ENCODE data around the gene STK11IP. TPM values are rescaled to one million over a fixed set of nuclear protein-coding genes. Genes with fewer than 3 reads are reported as not detected.

The STK11IP gene
- polyA plus RNA-seq, 1 donor = 28.0 TPM

GRCh38 chr2:219563271-219563928, 34.3 kb upstream of the STK11IP start:
- H3K4me1 ChIP-seq (ENCODE audit: control insufficient read depth, insufficient read depth, low read length) = no peaks in the 10 kb centered on the region
- no peak overlapping the region for H3K27ac ChIP-seq (ENCODE audit: low read length)
- DNase-seq = no peak
- H3K27me3 ChIP-seq (ENCODE audit: control insufficient read depth, insufficient read depth, low read length) = no peaks in the 10 kb centered on the region
- H3K9me3 ChIP-seq (ENCODE audit: control insufficient read depth, low read depth, low read length) = no peaks in the 10 kb centered on the region
- no peak overlapping the region for H3K4me3 ChIP-seq (ENCODE audit: low read length)
- WGBS (ENCODE audit: insufficient coverage, low lambda C conversion rate) = no CpG with 5 or more reads among the region's 20 CpGs
- H3K36me3 ChIP-seq (ENCODE audit: control insufficient read depth, insufficient read depth, low read length) = peaks cover 46% of the 10 kb centered on the region

- H3K27me3 ChIP-seq (ENCODE audit: control insufficient read depth, insufficient read depth, low read length) = no peaks in the 10 kb centered on the region
- no peak overlapping the region for H3K4me3 ChIP-seq (ENCODE audit: low read length)
- DNase-seq = peak in 1 of 2 donors; percentile 52
- no peak overlapping the region for H3K27ac ChIP-seq (ENCODE audit: low read length)
- no CpG with 5 or more reads among the region's 21 CpGs for WGBS (ENCODE audit: insufficient coverage, low lambda C conversion rate)
- peaks cover 7% of the 10 kb centered on the region for H3K4me1 ChIP-seq (ENCODE audit: control insufficient read depth, insufficient read depth, low read length)
- H3K36me3 ChIP-seq (ENCODE audit: control insufficient read depth, insufficient read depth, low read length) = peaks cover 46% of the 10 kb centered on the region
- peaks cover 4% of the 10 kb centered on the region for H3K9me3 ChIP-seq (ENCODE audit: control insufficient read depth, low read depth, low read length)
These were observed 32.3 kb upstream of the STK11IP start for GRCh38 chr2:219565130-219566080.

- H3K4me1 ChIP-seq (ENCODE audit: control insufficient read depth, insufficient read depth, low read length) = peaks cover 8% of the 10 kb centered on the region
- H3K9me3 ChIP-seq (ENCODE audit: control insufficient read depth, low read depth, low read length) = peaks cover 4% of the 10 kb centered on the region
- WGBS (ENCODE audit: insufficient coverage, low lambda C conversion rate) = no CpG with 5 or more reads among the region's 11 CpGs
- no peak for DNase-seq
- no peak overlapping the region for H3K27ac ChIP-seq (ENCODE audit: low read length)
- H3K27me3 ChIP-seq (ENCODE audit: control insufficient read depth, insufficient read depth, low read length) = no peaks in the 10 kb centered on the region
- no peak overlapping the region for H3K4me3 ChIP-seq (ENCODE audit: low read length)
- H3K36me3 ChIP-seq (ENCODE audit: control insufficient read depth, insufficient read depth, low read length) = peaks cover 46% of the 10 kb centered on the region
These were observed 31.0 kb upstream of the STK11IP start for GRCh38 chr2:219566640-219567039.

GRCh38 chr2:219567131-219567530, 30.5 kb upstream of the STK11IP start:
- Histone ChIP-seq H3K36me3 (ENCODE audit: control insufficient read depth, insufficient read depth, low read length) (peaks cover 46% of the 10 kb centered on the region), H3K4me1 (ENCODE audit: control insufficient read depth, insufficient read depth, low read length) (peaks cover 13% of the 10 kb centered on the region), H3K27me3 (ENCODE audit: control insufficient read depth, insufficient read depth, low read length) (no peaks in the 10 kb centered on the region), H3K4me3 (ENCODE audit: low read length) (no peak overlapping the region), H3K27ac (ENCODE audit: low read length) (no peak overlapping the region), H3K9me3 (ENCODE audit: control insufficient read depth, low read depth, low read length) (peaks cover 4% of the 10 kb centered on the region)
- no CpG with 5 or more reads among the region's 18 CpGs for WGBS (ENCODE audit: insufficient coverage, low lambda C conversion rate)
- no peak for DNase-seq

- DNase-seq = no peak
- no peak overlapping the region for H3K27ac ChIP-seq (ENCODE audit: low read length)
- WGBS (ENCODE audit: insufficient coverage, low lambda C conversion rate) = no CpG with 5 or more reads among the region's 35 CpGs
- peaks cover 39% of the 10 kb centered on the region for H3K36me3 ChIP-seq (ENCODE audit: control insufficient read depth, insufficient read depth, low read length)
- H3K9me3 ChIP-seq (ENCODE audit: control insufficient read depth, low read depth, low read length) = peaks cover 4% of the 10 kb centered on the region
- H3K4me1 ChIP-seq (ENCODE audit: control insufficient read depth, insufficient read depth, low read length) = peaks cover 18% of the 10 kb centered on the region
- no peaks in the 10 kb centered on the region for H3K27me3 ChIP-seq (ENCODE audit: control insufficient read depth, insufficient read depth, low read length)
- H3K4me3 ChIP-seq (ENCODE audit: low read length) = no peak overlapping the region
These were observed 29.8 kb upstream of the STK11IP start for GRCh38 chr2:219567791-219568361.

GRCh38 chr2:219569041-219569440, 28.6 kb upstream of the STK11IP start:
- Histone ChIP-seq H3K27ac (ENCODE audit: low read length) (no peak overlapping the region), H3K4me1 (ENCODE audit: control insufficient read depth, insufficient read depth, low read length) (peaks cover 18% of the 10 kb centered on the region), H3K4me3 (ENCODE audit: low read length) (no peak overlapping the region), H3K9me3 (ENCODE audit: control insufficient read depth, low read depth, low read length) (peaks cover 4% of the 10 kb centered on the region), H3K27me3 (ENCODE audit: control insufficient read depth, insufficient read depth, low read length) (no peaks in the 10 kb centered on the region), H3K36me3 (ENCODE audit: control insufficient read depth, insufficient read depth, low read length) (peaks cover 31% of the 10 kb centered on the region)
- no CpG with 5 or more reads among the region's 6 CpGs for WGBS (ENCODE audit: insufficient coverage, low lambda C conversion rate)
- DNase-seq = no peak

- Histone ChIP-seq H3K4me3 (ENCODE audit: low read length) (peak overlapping the region; percentile 40), H3K9me3 (ENCODE audit: control insufficient read depth, low read depth, low read length) (peaks cover 4% of the 10 kb centered on the region), H3K4me1 (ENCODE audit: control insufficient read depth, insufficient read depth, low read length) (peaks cover 18% of the 10 kb centered on the region), H3K27ac (ENCODE audit: low read length) (no peak overlapping the region), H3K36me3 (ENCODE audit: control insufficient read depth, insufficient read depth, low read length) (peaks cover 25% of the 10 kb centered on the region), H3K27me3 (ENCODE audit: control insufficient read depth, insufficient read depth, low read length) (no peaks in the 10 kb centered on the region)
- no peak for DNase-seq
- no CpG with 5 or more reads among the region's 6 CpGs for WGBS (ENCODE audit: insufficient coverage, low lambda C conversion rate)
These were observed 28.0 kb upstream of the STK11IP start for GRCh38 chr2:219569635-219570034.

- WGBS (ENCODE audit: insufficient coverage, low lambda C conversion rate) = no CpG with 5 or more reads among the region's 95 CpGs
- no peak overlapping the region for H3K27ac ChIP-seq (ENCODE audit: low read length)
These were observed 27.3 kb upstream of the STK11IP start for GRCh38 chr2:219570194-219570923.

GRCh38 chr2:219570924-219571310, 26.7 kb upstream of the STK11IP start:
- Histone ChIP-seq H3K4me1 (ENCODE audit: control insufficient read depth, insufficient read depth, low read length) (peaks cover 18% of the 10 kb centered on the region), H3K36me3 (ENCODE audit: control insufficient read depth, insufficient read depth, low read length) (peaks cover 20% of the 10 kb centered on the region), H3K9me3 (ENCODE audit: control insufficient read depth, low read depth, low read length) (peaks cover 4% of the 10 kb centered on the region), H3K4me3 (ENCODE audit: low read length) (peak overlapping the region; percentile 63), H3K27me3 (ENCODE audit: control insufficient read depth, insufficient read depth, low read length) (no peaks in the 10 kb centered on the region), H3K27ac (ENCODE audit: low read length) (peak overlapping the region; percentile 66)
- no peak for DNase-seq
- WGBS (ENCODE audit: insufficient coverage, low lambda C conversion rate) = no CpG with 5 or more reads among the region's 55 CpGs

More at GRCh38 chr2:219570194-219570923, 27.3 kb upstream of the STK11IP start:
- Histone ChIP-seq H3K36me3 (ENCODE audit: control insufficient read depth, insufficient read depth, low read length) (peaks cover 20% of the 10 kb centered on the region), H3K27me3 (ENCODE audit: control insufficient read depth, insufficient read depth, low read length) (no peaks in the 10 kb centered on the region), H3K9me3 (ENCODE audit: control insufficient read depth, low read depth, low read length) (peaks cover 4% of the 10 kb centered on the region), H3K4me3 (ENCODE audit: low read length) (peak overlapping the region; percentile 40), H3K4me1 (ENCODE audit: control insufficient read depth, insufficient read depth, low read length) (peaks cover 18% of the 10 kb centered on the region)
- DNase-seq = peak in 1 of 2 donors; percentile 69
